Dermis blood vessel endothelial cell (primary cell): ENCODE results near the gene WNT9A. TPM values are rescaled to one million over a fixed set of nuclear protein-coding genes. Genes with fewer than 3 reads are reported as not detected.

Experiments
- DNase-seq: peaks from one replicate; pipeline ENCODE4 v3.0.0; 2010
- total RNA-seq: library from RNA; depleted of rRNA; stranded (reverse); fragments of >200 nt; gene quantifications from 2 replicates; pipeline ENCODE4 v1.2.3, GENCODE V29; 2014

The WNT9A gene
- total RNA-seq, 1 donor from 2014 or later = 2.9 TPM

GRCh38 chr1:227924168-227924832 is 23.4 kb downstream of the WNT9A start:
- DNase-seq = no peak

- no peak for DNase-seq
These were observed 24.2 kb downstream of the WNT9A start for GRCh38 chr1:227923353-227924167.

- no peak for DNase-seq
These were observed 25.0 kb downstream of the WNT9A start for GRCh38 chr1:227922501-227923352.

- DNase-seq = no peak
These were observed 26.1 kb downstream of the WNT9A start for GRCh38 chr1:227921461-227922185.

- DNase-seq = no peak
These were observed 26.8 kb downstream of the WNT9A start for GRCh38 chr1:227920896-227921295.

- DNase-seq = no peak
These were observed 27.3 kb downstream of the WNT9A start for GRCh38 chr1:227920426-227920825.

GRCh38 chr1:227919906-227920305 is 27.8 kb downstream of the WNT9A start:
- DNase-seq = no peak

GRCh38 chr1:227918736-227919135 is 29.0 kb downstream of the WNT9A start:
- no peak for DNase-seq

- DNase-seq = no peak
These were observed 29.5 kb downstream of the WNT9A start for GRCh38 chr1:227918083-227918700.

GRCh38 chr1:227917081-227917950 is 30.4 kb downstream of the WNT9A start:
- DNase-seq = no peak

- no peak for DNase-seq
These were observed 31.1 kb downstream of the WNT9A start for GRCh38 chr1:227916655-227917054.

GRCh38 chr1:227915564-227916553 is 31.9 kb downstream of the WNT9A start:
- no peak for DNase-seq

GRCh38 chr1:227914801-227915563 is 32.8 kb downstream of the WNT9A start:
- no peak for DNase-seq

GRCh38 chr1:227913764-227914721 is 33.7 kb downstream of the WNT9A start:
- no peak for DNase-seq

- DNase-seq = no peak
These were observed 34.4 kb downstream of the WNT9A start for GRCh38 chr1:227913396-227913763.

- DNase-seq = no peak
These were observed 34.9 kb downstream of the WNT9A start for GRCh38 chr1:227912866-227913265.

- no peak for DNase-seq
These were observed 36.4 kb downstream of the WNT9A start for GRCh38 chr1:227911376-227911775.
